Measurements from ENCODE around the gene CLEC18A. TPM values are rescaled to one million over a fixed set of nuclear protein-coding genes. Genes with fewer than 3 reads are reported as not detected.
"Not testable (repeated sequence)": the region's sequence is repeated elsewhere in the genome, so short reads cannot be mapped to it uniquely, and the experiment has no call there.

CLEC18A gene
- total RNA-seq (ENCODE audit: unreplicated experiment), result 0.28 TPM
- long read RNA-seq, result 0 reads

GRCh38 chr16:69951017-69951671 is at the start of gene CLEC18A:
TSS of gene CLEC18A (plus strand) at chr16:69951334. CDS start at chr16:69951367, 33 bp downstream.
- H3K4me1 Mint-ChIP-seq (ENCODE audit: unreplicated experiment); H3K27me3 Mint-ChIP-seq (ENCODE audit: unreplicated experiment); H3K4me3 Mint-ChIP-seq (ENCODE audit: unreplicated experiment); H3K27ac Mint-ChIP-seq (ENCODE audit: unreplicated experiment); DNase-seq (ENCODE audit: low spot score); H3K36me3 Mint-ChIP-seq (ENCODE audit: low read depth, unreplicated experiment); H3K9me3 Mint-ChIP-seq (ENCODE audit: unreplicated experiment): not testable (repeated sequence)

GRCh38 chr16:69903865-69904415 is 47.2 kb upstream of the CLEC18A start:
- Mint-ChIP-seq H3K9me3 (ENCODE audit: unreplicated experiment) (no peaks in the 10 kb centered on the region), H3K36me3 (ENCODE audit: low read depth, unreplicated experiment) (no peaks in the 10 kb centered on the region), H3K27me3 (ENCODE audit: unreplicated experiment) (no peaks in the 10 kb centered on the region), H3K27ac (ENCODE audit: unreplicated experiment) (no peak overlapping the region), H3K4me1 (ENCODE audit: unreplicated experiment) (no peaks in the 10 kb centered on the region), H3K4me3 (ENCODE audit: unreplicated experiment) (no peak overlapping the region)
- no peak for TF ChIP-seq CTCF (IDR thresholded peaks at IDR 0.05; ENCODE audit: unreplicated experiment)
- DNase-seq (ENCODE audit: low spot score), result no peak

GRCh38 chr16:69904495-69905170 is 46.5 kb upstream of the CLEC18A start:
- TF ChIP-seq CTCF (IDR thresholded peaks at IDR 0.05; ENCODE audit: unreplicated experiment), result no peak

GRCh38 chr16:69905171-69905555 is 46.0 kb upstream of the CLEC18A start:
- Mint-ChIP-seq H3K36me3 (ENCODE audit: low read depth, unreplicated experiment) (no peaks in the 10 kb centered on the region), H3K4me3 (ENCODE audit: unreplicated experiment) (no peak overlapping the region), H3K9me3 (ENCODE audit: unreplicated experiment) (no peaks in the 10 kb centered on the region), H3K4me1 (ENCODE audit: unreplicated experiment) (no peaks in the 10 kb centered on the region), H3K27ac (ENCODE audit: unreplicated experiment) (no peak overlapping the region), H3K27me3 (ENCODE audit: unreplicated experiment) (no peaks in the 10 kb centered on the region)
- no peak for TF ChIP-seq CTCF (IDR thresholded peaks at IDR 0.05; ENCODE audit: unreplicated experiment)
- DNase-seq (ENCODE audit: low spot score), result no peak

More at GRCh38 chr16:69904495-69905170, 46.5 kb upstream of the CLEC18A start:
- Mint-ChIP-seq H3K36me3 (ENCODE audit: low read depth, unreplicated experiment) (no peaks in the 10 kb centered on the region), H3K9me3 (ENCODE audit: unreplicated experiment) (no peaks in the 10 kb centered on the region), H3K4me1 (ENCODE audit: unreplicated experiment) (no peaks in the 10 kb centered on the region), H3K4me3 (ENCODE audit: unreplicated experiment) (no peak overlapping the region), H3K27ac (ENCODE audit: unreplicated experiment) (no peak overlapping the region), H3K27me3 (ENCODE audit: unreplicated experiment) (no peaks in the 10 kb centered on the region)
- no peak for DNase-seq (ENCODE audit: low spot score)

- no peaks in the 10 kb centered on the region for H3K27me3 Mint-ChIP-seq (ENCODE audit: unreplicated experiment)
- no peak overlapping the region for H3K4me3 Mint-ChIP-seq (ENCODE audit: unreplicated experiment)
- H3K4me1 Mint-ChIP-seq (ENCODE audit: unreplicated experiment), result no peaks in the 10 kb centered on the region
- DNase-seq (ENCODE audit: low spot score), result no peak
- H3K9me3 Mint-ChIP-seq (ENCODE audit: unreplicated experiment), result no peaks in the 10 kb centered on the region
- no peak for TF ChIP-seq CTCF (IDR thresholded peaks at IDR 0.05; ENCODE audit: unreplicated experiment)
- H3K27ac Mint-ChIP-seq (ENCODE audit: unreplicated experiment), result no peak overlapping the region
- peaks cover 8% of the 10 kb centered on the region for H3K36me3 Mint-ChIP-seq (ENCODE audit: low read depth, unreplicated experiment)
Observed at GRCh38 chr16:69906838-69907401, 44.2 kb upstream of the CLEC18A start.

Data from endothelial cell (in vitro differentiated cells).